CD4-positive, alpha-beta T cell (primary cell): ENCODE data around the gene NAGS. TPM values are rescaled to one million over a fixed set of nuclear protein-coding genes. Genes with fewer than 3 reads are reported as not detected.

Source experiments
- ATAC-seq: fragments of 200-7000 bp; cut with Tn5 transposase; one replicate; pipeline ENCODE4 v1.10.0; 2022; ENCODE audit warnings: mild to moderate bottlenecking; ENCODE audit not compliant: poor library complexity
- CTCF ChIA-PET: fragments of 350-600 bp; sonication (Branson Sonifier 250); formaldehyde crosslinking; loops from one replicate; lab custom pipeline; 2021; ENCODE audit warnings: antibody characterized with exemption, inconsistent platforms; lab: Charles Lee
- POLR2A ChIA-PET: fragments of 350-600 bp; sonication (Branson Sonifier 250); formaldehyde crosslinking; loops from one replicate; lab custom pipeline; 2021; ENCODE audit warnings: antibody characterized with exemption, inconsistent platforms; lab: Charles Lee
- DNase-seq, 14 experiments: peaks; one replicate each; pipeline ENCODE4 v3.0.0-alpha.2; 2013 to 2020; ENCODE audit warnings: mixed read lengths in 2 of 14
- H3K27ac ChIP-seq, 2 donors: one replicate each; pipeline versions ENCODE4 v1.5.1 to v1.7.0; 2013; ENCODE audit warnings: low read length in 2 of 2, low read depth in 1 of 2, mild to moderate bottlenecking in 1 of 2
- H3K27me3 ChIP-seq, 2 experiments: 1 replicate in 1 of 2; 2 replicates in 1 of 2; pipeline versions ENCODE4 v1.6.1 to v1.7.0; 2013; ENCODE audit warnings: low read length in 2 of 2, control low read depth in 1 of 2, mild to moderate bottlenecking in 1 of 2, moderate library complexity in 1 of 2; ENCODE audit not compliant: insufficient read depth in 2 of 2, control insufficient read depth in 1 of 2
- H3K36me3 ChIP-seq: one replicate; pipeline ENCODE4 v1.6.1; 2013; ENCODE audit warnings: low read length, control low read depth; ENCODE audit not compliant: insufficient read depth
- H3K4me1 ChIP-seq: one replicate; pipeline ENCODE4 v1.6.1; 2013; ENCODE audit warnings: low read length, control low read depth; ENCODE audit not compliant: insufficient read depth
- H3K4me3 ChIP-seq: one replicate; pipeline ENCODE4 v1.5.1; 2013; ENCODE audit warnings: mild to moderate bottlenecking, low read length, moderate library complexity
- H3K9me3 ChIP-seq, 2 experiments: 1 replicate in 1 of 2; 2 replicates in 1 of 2; pipeline versions ENCODE4 v1.6.1 to v1.7.0; 2013; ENCODE audit warnings: low read length in 2 of 2, mild to moderate bottlenecking in 2 of 2, control low read depth in 1 of 2, moderate library complexity in 1 of 2; ENCODE audit not compliant: control insufficient read depth in 1 of 2, insufficient read depth in 1 of 2
- H3K27ac Mint-ChIP-seq: one replicate; pipeline ENCODE4 v1.8.0; 2020; ENCODE audit warnings: mixed read lengths
- H3K27me3 Mint-ChIP-seq: one replicate; pipeline ENCODE4 v1.8.0; 2021; ENCODE audit warnings: mixed read lengths
- H3K36me3 Mint-ChIP-seq: one replicate; pipeline ENCODE4 v1.8.0; 2021; ENCODE audit warnings: low read depth, mixed read lengths
- H3K4me1 Mint-ChIP-seq: one replicate; pipeline ENCODE4 v1.8.0; 2021; ENCODE audit warnings: low read depth, mixed read lengths
- H3K4me3 Mint-ChIP-seq: one replicate; pipeline ENCODE4 v1.8.0; 2020; ENCODE audit warnings: mild to moderate bottlenecking, mixed read lengths
- H3K9me3 Mint-ChIP-seq: one replicate; pipeline ENCODE4 v1.8.0; 2020; ENCODE audit warnings: mixed read lengths
- intact Hi-C, 2 experiments: fragments of 100-400 bp; cut with DNase I in 1 of 2; cut with micrococcal nuclease in 1 of 2; formaldehyde crosslinking; loops; one replicate each; pipeline versions ENCODE4 v1.15.1 to v1.9.0; 2023 to 2025; cut with DNase I, micrococcal nuclease
- total RNA-seq, 174 experiments: library from RNA in 2 of 174; stranded (reverse) in 2 of 174; gene quantifications; one replicate each; pipeline ENCODE4 v1.2.3 and lab custom pipeline; 2021 to 2026
- TF ChIP-seq, protein P1 (sequence below): fragments of 200-600 bp; IDR thresholded peaks from one replicate; pipeline ENCODE4 v1.8.0; 2022; ENCODE audit warnings: antibody characterized with exemption, mild to moderate bottlenecking

NAGS gene
- total RNA-seq, 2 experiments from 2014 or later: 0.14 to 0.56 TPM

- Histone ChIP-seq H3K27me3 (peaks cover 1 to 8% of the 10 kb centered on the region in 2 experiments), H3K27ac (no peak overlapping the region), H3K4me3 (no peak overlapping the region), H3K4me1 (peaks cover 11% of the 10 kb centered on the region), H3K36me3 (no peaks in the 10 kb centered on the region), H3K9me3 (peaks cover 0 to 2% of the 10 kb centered on the region in 2 experiments)
- Mint-ChIP-seq H3K27me3 (peaks cover 32% of the 10 kb centered on the region), H3K4me1 (no peaks in the 10 kb centered on the region), H3K36me3 (no peaks in the 10 kb centered on the region), H3K9me3 (no peaks in the 10 kb centered on the region), H3K4me3 (no peak overlapping the region), H3K27ac (no peak overlapping the region)
- TF ChIP-seq, protein P1, sequence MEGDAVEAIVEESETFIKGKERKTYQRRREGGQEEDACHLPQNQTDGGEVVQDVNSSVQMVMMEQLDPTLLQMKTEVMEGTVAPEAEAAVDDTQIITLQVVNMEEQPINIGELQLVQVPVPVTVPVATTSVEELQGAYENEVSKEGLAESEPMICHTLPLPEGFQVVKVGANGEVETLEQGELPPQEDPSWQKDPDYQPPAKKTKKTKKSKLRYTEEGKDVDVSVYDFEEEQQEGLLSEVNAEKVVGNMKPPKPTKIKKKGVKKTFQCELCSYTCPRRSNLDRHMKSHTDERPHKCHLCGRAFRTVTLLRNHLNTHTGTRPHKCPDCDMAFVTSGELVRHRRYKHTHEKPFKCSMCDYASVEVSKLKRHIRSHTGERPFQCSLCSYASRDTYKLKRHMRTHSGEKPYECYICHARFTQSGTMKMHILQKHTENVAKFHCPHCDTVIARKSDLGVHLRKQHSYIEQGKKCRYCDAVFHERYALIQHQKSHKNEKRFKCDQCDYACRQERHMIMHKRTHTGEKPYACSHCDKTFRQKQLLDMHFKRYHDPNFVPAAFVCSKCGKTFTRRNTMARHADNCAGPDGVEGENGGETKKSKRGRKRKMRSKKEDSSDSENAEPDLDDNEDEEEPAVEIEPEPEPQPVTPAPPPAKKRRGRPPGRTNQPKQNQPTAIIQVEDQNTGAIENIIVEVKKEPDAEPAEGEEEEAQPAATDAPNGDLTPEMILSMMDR: no peak
- DNase-seq: no peak
- CTCF ChIA-PET: no interaction called here
- ATAC-seq: no peak
- intact Hi-C loops: no loop called here
- POLR2A ChIA-PET: no interaction called here
Observed at GRCh38 chr17:44000141-44000860, 4.1 kb upstream of the NAGS start.

DNA sequence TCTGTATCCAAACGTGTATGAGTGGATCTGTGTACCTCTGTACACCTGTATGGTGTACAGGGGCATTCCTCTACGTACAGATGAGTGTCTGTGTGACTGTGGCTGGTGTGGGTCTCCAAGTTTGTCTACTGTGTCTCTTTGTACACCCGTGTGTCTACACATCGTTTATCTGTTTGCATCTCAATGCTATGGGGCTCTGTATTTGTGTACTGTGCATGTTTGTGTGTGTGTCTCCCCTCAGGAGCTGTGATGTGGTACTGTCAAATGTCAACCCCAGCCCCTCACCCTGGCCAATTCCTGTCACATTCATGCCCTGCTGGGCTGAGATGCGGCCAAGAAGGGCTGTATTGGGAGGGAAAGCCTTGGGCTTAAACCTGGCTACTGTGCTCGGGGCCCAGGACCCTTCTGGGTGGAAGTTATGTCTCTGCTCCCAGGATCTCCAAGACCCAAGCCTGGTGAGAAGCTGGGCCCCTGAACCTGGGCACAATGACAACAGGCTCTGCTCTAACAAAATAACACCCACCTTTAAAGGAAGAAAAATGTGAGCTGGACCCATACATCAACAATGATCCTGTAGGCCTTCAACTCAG is 3.5 kb upstream of the NAGS start:
- H3K4me1 Mint-ChIP-seq: peaks cover 1% of the 10 kb centered on the region

GRCh38 chr17:44001461-44001920 is 2.9 kb upstream of the NAGS start:
- peaks cover 23% of the 10 kb centered on the region for H3K4me1 ChIP-seq

More for the DNA sequence above, 3.5 kb upstream of the NAGS start:
- no peak for ATAC-seq
- TF ChIP-seq, protein P1: no peak
- Mint-ChIP-seq H3K4me3 (no peak overlapping the region), H3K36me3 (no peaks in the 10 kb centered on the region), H3K27ac (no peak overlapping the region), H3K27me3 (peaks cover 30% of the 10 kb centered on the region), H3K9me3 (no peaks in the 10 kb centered on the region)
- no peak overlapping the region for H3K27ac ChIP-seq
- H3K9me3 ChIP-seq: peaks cover 0 to 6% of the 10 kb centered on the region in 2 experiments
- H3K4me1 ChIP-seq: peaks cover 18% of the 10 kb centered on the region
- H3K4me3 ChIP-seq: no peak overlapping the region
- H3K36me3 ChIP-seq: no peaks in the 10 kb centered on the region
- DNase-seq: no peak
- peaks cover 0 to 7% of the 10 kb centered on the region in 2 experiments for H3K27me3 ChIP-seq
- intact Hi-C loops: no loop called here
- ChIA-PET CTCF (no interaction called here), POLR2A (no interaction called here)

More at GRCh38 chr17:44001461-44001920, 2.9 kb upstream of the NAGS start:
- Mint-ChIP-seq H3K27ac (no peak overlapping the region), H3K4me3 (peak overlapping the region; percentile 27), H3K4me1 (peaks cover 7% of the 10 kb centered on the region), H3K36me3 (no peaks in the 10 kb centered on the region), H3K9me3 (no peaks in the 10 kb centered on the region), H3K27me3 (peaks cover 32% of the 10 kb centered on the region)
- Histone ChIP-seq H3K4me3 (no peak overlapping the region), H3K9me3 (peaks cover 0 to 6% of the 10 kb centered on the region in 2 experiments), H3K27me3 (peaks cover 0 to 8% of the 10 kb centered on the region in 2 experiments), H3K27ac (no peak overlapping the region), H3K36me3 (no peaks in the 10 kb centered on the region)
- TF ChIP-seq, protein P1: no peak
- intact Hi-C loops: no loop called here
- ATAC-seq (no peak), DNase-seq (no peak)
- ChIA-PET CTCF (no interaction called here), POLR2A (no interaction called here)
